ENCODE results near the gene LRRC4B. TPM values are rescaled to one million over a fixed set of nuclear protein-coding genes. Genes with fewer than 3 reads are reported as not detected.
A peak's percentile ranks its signal among the peaks of the same experiment; 100 is the strongest.

The LRRC4B gene
- total and polyA plus RNA-seq, 2 of the 8 experiments (the other 6 are each of a cell fraction or from before 2014, with no cell fraction given) = 13.4 to 21.2 TPM

DNA sequence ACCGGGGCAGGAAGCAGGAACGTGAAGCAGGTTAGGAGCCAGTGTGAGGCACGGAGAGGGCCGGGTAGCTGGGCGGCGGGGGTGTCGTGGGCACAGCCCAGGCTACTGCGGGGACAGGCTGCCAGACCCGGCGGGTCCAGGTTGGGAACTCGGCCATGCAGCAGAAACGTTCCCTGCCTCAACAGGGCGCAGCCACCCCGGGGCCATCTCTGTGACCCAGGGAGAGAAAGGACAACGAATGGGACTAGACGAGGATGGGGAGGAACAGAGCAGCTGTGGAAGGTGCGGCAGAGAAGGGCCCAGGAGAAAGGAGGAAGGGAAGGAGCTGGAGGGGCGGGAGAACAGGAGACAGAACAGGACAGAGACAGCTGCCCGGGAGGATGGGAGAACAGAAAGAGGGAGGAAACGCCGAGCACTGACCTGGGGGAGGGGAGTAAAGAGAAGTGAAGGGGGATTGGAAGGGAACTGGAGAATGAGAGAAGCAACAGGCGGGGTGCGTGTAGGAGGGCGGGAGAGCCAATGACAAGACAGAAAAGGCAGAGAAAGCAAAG, 78.7 kb downstream of the LRRC4B start:
- Histone ChIP-seq H2BK120ac (replicated peaks; ENCODE audit: low read depth, low read length) (no peak overlapping the region), H2BK15ac (ENCODE audit: low read length) (no peak overlapping the region), H4K91ac (replicated peaks; ENCODE audit: insufficient read length, low read length) (no peak overlapping the region), H3K23me2 (ENCODE audit: low read depth, low read length) (peaks cover 3% of the 10 kb centered on the region; the same call in 1 of the 2 replicates), H3K27me3 (replicated peaks in 1 of 4; ENCODE audit: control insufficient read depth in 3 of 4, extremely low read depth in 1 of 4, insufficient read depth in 3 of 4, low read length in 3 of 4) (peaks cover 10 to 65% (median 49%) of the 10 kb centered on the region in 4 experiments), H3K4me1 (replicated peaks in 1 of 4; ENCODE audit: control insufficient read depth in 3 of 4, insufficient read depth in 4 of 4, low read length in 3 of 4) (peaks cover 0 to 17% (median 9%) of the 10 kb centered on the region in 4 experiments; a peak in 5 of 7 replicates), H3K56ac (replicated peaks; ENCODE audit: insufficient read length, low read depth, low read length) (no peak overlapping the region), H2BK5ac (ENCODE audit: low read depth, low read length) (no peak overlapping the region), H3K23ac (ENCODE audit: insufficient read length) (no peak overlapping the region), H4K5ac (ENCODE audit: insufficient read length, low read depth, low read length) (no peak overlapping the region), H3K4me3 (ENCODE audit: extremely low read depth in 1 of 4, insufficient read depth in 2 of 4, low read depth in 3 of 4, low read length in 4 of 4) (peak overlapping the region in 1 of 4 experiments; percentile 41; a peak in 3 of 8 replicates), H3K4me2 (ENCODE audit: insufficient read depth in 1 of 2, low read depth in 2 of 2, low read length in 2 of 2) (peak overlapping the region; percentile 54 to 63), H3K36me3 (ENCODE audit: control insufficient read depth in 2 of 4, insufficient read depth in 4 of 4, low read length in 3 of 4) (0 out of 8 replicates have a peak, but pooled peaks cover 0 to 3% (median 0%) of the 10 kb centered on the region in 4 experiments), H3K4ac (replicated peaks; ENCODE audit: insufficient read length, low read depth, low read length) (no peak overlapping the region), H3K18ac (ENCODE audit: extremely low read depth, low read length) (no peak overlapping the region), H2BK12ac (ENCODE audit: low read depth, low read length) (no peak overlapping the region), H4K20me1 (replicated peaks in 1 of 2; ENCODE audit: control insufficient read depth in 1 of 2, insufficient read depth in 2 of 2, low read length in 2 of 2) (no peaks in the 10 kb centered on the region), H2AK5ac (ENCODE audit: low read depth, low read length) (no peak overlapping the region), H3K79me1 (ENCODE audit: low read depth, low read length) (no peaks in the 10 kb centered on the region), H3K9me3 (ENCODE audit: insufficient read depth in 2 of 2, low read depth in 1 of 2, low read length in 1 of 2) (peaks cover 20 to 23% of the 10 kb centered on the region in 2 experiments), H3K79me2 (ENCODE audit: control insufficient read depth in 1 of 2, insufficient read depth in 2 of 2, low read length in 2 of 2) (no peaks in the 10 kb centered on the region), H4K8ac (ENCODE audit: extremely low read depth, insufficient read depth, low read length) (no peak overlapping the region; the same call in 1 of the 2 replicates), H2BK20ac (ENCODE audit: low read length) (no peak overlapping the region), H3K27ac (ENCODE audit: low read depth, low read length) (no peak overlapping the region), H3K9ac (replicated peaks in 1 of 4; ENCODE audit: extremely low read depth in 1 of 4, low read depth in 3 of 4, low read length in 3 of 4) (no peak overlapping the region), H3K14ac (ENCODE audit: insufficient read length) (no peak overlapping the region), H2AFZ (ENCODE audit: low read length) (no peak overlapping the region)
- DNase-seq (ENCODE audit: low read depth in 1 of 2, low spot score in 2 of 2) (peak in 1 of 2 experiments; percentile 60), FAIRE-seq (no peak)
- WGBS, 2 experiments (ENCODE audit: extremely low coverage in 1 of 2, insufficient coverage in 1 of 2, insufficient read length in 1 of 2, insufficient replicate concordance in 2 of 2, low coverage in 1 of 2, low lambda C conversion rate in 2 of 2, missing lambda C conversion rate in 1 of 2) = 41% methylated on average over 18 of the region's 24 CpGs; no CpG with 5 or more reads in 1 of the 2 experiments
- CTCF ChIA-PET (ENCODE audit: partially characterized antibody) = interaction anchor here (1.0 to 2.4 kb wide), 5 partner anchors 10 to 67 kb away, joined by 3 to 13 read pairs (median 3); no protein-coding TSS in a partner anchor
- POLR2A ChIA-PET (ENCODE audit: partially characterized antibody) = interaction anchor here (0.7 to 2.7 kb wide), 9 partner anchors 11 to 314 kb away, joined by 3 to 12 read pairs (median 4); partner anchors contain the start of genes EMC10, GARIN5A and JOSD2
- TF ChIP-seq JUN (IDR thresholded peaks at IDR 0.05; ENCODE audit: low read depth, low read length) (no peak), SP4 (IDR thresholded peaks at IDR 0.05; ENCODE audit: low read length) (no peak), RNF2 (IDR thresholded peaks at IDR 0.05; ENCODE audit: borderline replicate concordance, low read depth, low read length, missing control alignments, poor library complexity, severe bottlenecking) (no peak), TCF12 (IDR thresholded peaks at IDR 0.05; ENCODE audit: low read depth, low read length) (no peak), EP300 (IDR thresholded peaks at IDR 0.05; ENCODE audit: borderline replicate concordance in 1 of 2, low read depth in 2 of 2, low read length in 2 of 2) (no peak), RBBP5 (IDR thresholded peaks at IDR 0.05; ENCODE audit: borderline replicate concordance, low read depth, low read length) (no peak), SP2 (IDR thresholded peaks at IDR 0.05; ENCODE audit: low read length) (no peak), TAF7 (optimal IDR thresholded peaks at IDR 0.05; ENCODE audit: borderline replicate concordance, low read depth, low read length) (no peak), CHD1 (IDR thresholded peaks at IDR 0.05; ENCODE audit: low read depth, low read length) (no peak), KDM1A (IDR thresholded peaks at IDR 0.05; ENCODE audit: borderline replicate concordance, low read length) (no peak), POLR2AphosphoS5 (IDR thresholded peaks at IDR 0.05; ENCODE audit: low read depth, low read length) (no peak), CBX8 (IDR thresholded peaks at IDR 0.05; ENCODE audit: borderline replicate concordance, low read depth, low read length) (no peak), EGR1 (IDR thresholded peaks at IDR 0.05; ENCODE audit: borderline replicate concordance, low read depth, low read length) (no peak)
